ENCODE data around the gene C18orf32. TPM values are rescaled to one million over a fixed set of nuclear protein-coding genes. Genes with fewer than 3 reads are reported as not detected.
"Not testable (repeated sequence)": the region's sequence is repeated elsewhere in the genome, so short reads cannot be mapped to it uniquely, and the experiment has no call there.

The C18orf32 gene
- total RNA-seq, 4 donors from 2014 or later = 20.7 to 42.6 (median 31.9) TPM

DNA sequence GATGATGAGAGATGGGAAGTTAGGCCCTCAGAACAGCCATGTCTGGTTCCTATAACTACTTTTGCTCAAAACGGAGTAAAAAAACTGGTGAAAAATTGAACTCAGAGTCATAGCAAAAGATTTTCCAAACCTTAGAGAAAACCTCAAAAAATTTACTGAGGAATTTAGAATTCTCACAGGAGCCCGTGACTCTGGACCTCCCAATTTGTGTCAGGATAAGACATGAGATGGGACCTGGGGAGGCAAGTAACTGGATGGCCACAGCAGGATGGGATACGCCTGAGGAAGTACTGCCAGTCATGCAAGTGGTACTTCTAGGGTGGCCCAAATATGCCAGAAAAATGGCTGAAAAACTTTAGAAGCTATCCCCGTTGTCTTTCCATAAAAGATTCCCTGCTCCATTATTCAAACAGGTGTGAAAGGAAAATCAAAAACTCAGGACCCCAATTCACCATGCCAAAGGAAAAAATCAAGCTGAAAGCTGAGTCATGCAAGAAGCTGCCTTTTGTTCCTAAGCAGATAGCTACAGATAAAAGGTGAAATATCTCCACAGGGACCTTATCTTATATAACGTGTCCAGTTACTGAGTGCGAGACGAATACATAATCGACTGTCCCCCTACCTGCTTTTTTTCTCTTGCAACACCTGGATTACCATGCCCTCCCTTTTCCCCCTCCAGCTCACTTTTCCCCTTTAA lies 40.7 kb upstream of the C18orf32 start:
- Histone ChIP-seq H3K4me3 (no peak overlapping the region), H3K27ac (no peak overlapping the region), H3K27me3 (no peaks in the 10 kb centered on the region), H3K36me3 (no peaks in the 10 kb centered on the region), H3K9me3 (no peaks in the 10 kb centered on the region), H3K4me1 (no peaks in the 10 kb centered on the region)
- no peak for TF ChIP-seq CTCF (IDR thresholded peaks at IDR 0.05)
- no peak for TF ChIP-seq POLR2A (IDR thresholded peaks at IDR 0.05)
- intact Hi-C loops (cut with DNase I; ENCODE audit: low total_unique reads) = no loop called here
- no peak for DNase-seq

GRCh38 chr18:49525981-49526380 lies 38.9 kb upstream of the C18orf32 start:
- no peak overlapping the region for H3K4me3 ChIP-seq
- intact Hi-C loops (cut with DNase I; ENCODE audit: low total_unique reads) = no loop called here
- DNase-seq = no peak
- no peaks in the 10 kb centered on the region for H3K9me3 ChIP-seq
- H3K36me3 ChIP-seq = no peaks in the 10 kb centered on the region
- no peaks in the 10 kb centered on the region for H3K27me3 ChIP-seq
- no peak overlapping the region for H3K27ac ChIP-seq
- H3K4me1 ChIP-seq = no peaks in the 10 kb centered on the region
- TF ChIP-seq POLR2A (IDR thresholded peaks at IDR 0.05) (no peak), CTCF (IDR thresholded peaks at IDR 0.05) (no peak)

GRCh38 chr18:49524951-49525350 lies 37.9 kb upstream of the C18orf32 start:
- no peak for DNase-seq
- Histone ChIP-seq H3K36me3 (no peaks in the 10 kb centered on the region), H3K27me3 (no peaks in the 10 kb centered on the region), H3K4me3 (no peak overlapping the region), H3K9me3 (no peaks in the 10 kb centered on the region), H3K4me1 (no peaks in the 10 kb centered on the region), H3K27ac (no peak overlapping the region)
- intact Hi-C loops (cut with DNase I; ENCODE audit: low total_unique reads) = no loop called here
- no peak for TF ChIP-seq CTCF (IDR thresholded peaks at IDR 0.05)
- TF ChIP-seq POLR2A (IDR thresholded peaks at IDR 0.05) = no peak

DNA sequence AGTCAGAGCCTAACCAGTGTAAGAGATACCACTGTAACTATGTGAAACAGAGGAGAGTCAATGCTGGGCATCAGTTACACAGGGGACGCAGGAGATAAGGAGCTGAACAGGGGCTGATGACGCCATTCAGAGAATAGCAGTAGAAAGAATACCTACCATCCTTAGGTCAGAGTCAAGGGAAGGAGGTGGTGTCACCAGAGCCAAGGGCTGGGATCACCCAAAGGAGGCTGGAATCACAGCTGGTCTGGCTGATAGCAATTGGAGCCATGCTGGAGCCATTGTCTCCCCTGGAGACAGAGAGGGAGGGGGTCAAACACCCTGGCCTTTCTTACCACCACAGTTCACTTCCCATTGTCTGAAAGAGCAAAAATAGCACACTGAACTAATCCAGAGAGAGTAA lies 37.3 kb upstream of the C18orf32 start:
- intact Hi-C loops (cut with DNase I; ENCODE audit: low total_unique reads) = no loop called here
- DNase-seq = no peak

GRCh38 chr18:49523580-49524093 lies 36.6 kb upstream of the C18orf32 start:
- intact Hi-C loops (cut with DNase I; ENCODE audit: low total_unique reads) = not testable (repeated sequence)

More for the DNA sequence above, 37.3 kb upstream of the C18orf32 start:
- Histone ChIP-seq H3K27ac (no peak overlapping the region), H3K4me3 (no peak overlapping the region), H3K9me3 (no peaks in the 10 kb centered on the region), H3K27me3 (no peaks in the 10 kb centered on the region), H3K4me1 (no peaks in the 10 kb centered on the region), H3K36me3 (no peaks in the 10 kb centered on the region)
- TF ChIP-seq CTCF (IDR thresholded peaks at IDR 0.05) (no peak), POLR2A (IDR thresholded peaks at IDR 0.05) (no peak)

More at GRCh38 chr18:49523580-49524093, 36.6 kb upstream of the C18orf32 start:
- DNase-seq, H3K4me1 ChIP-seq, H3K4me3 ChIP-seq, H3K27ac ChIP-seq, H3K9me3 ChIP-seq, H3K36me3 ChIP-seq, H3K27me3 ChIP-seq: not testable (repeated sequence)
